ENCODE results near the gene DCLRE1A.

DCLRE1A gene

DNA sequence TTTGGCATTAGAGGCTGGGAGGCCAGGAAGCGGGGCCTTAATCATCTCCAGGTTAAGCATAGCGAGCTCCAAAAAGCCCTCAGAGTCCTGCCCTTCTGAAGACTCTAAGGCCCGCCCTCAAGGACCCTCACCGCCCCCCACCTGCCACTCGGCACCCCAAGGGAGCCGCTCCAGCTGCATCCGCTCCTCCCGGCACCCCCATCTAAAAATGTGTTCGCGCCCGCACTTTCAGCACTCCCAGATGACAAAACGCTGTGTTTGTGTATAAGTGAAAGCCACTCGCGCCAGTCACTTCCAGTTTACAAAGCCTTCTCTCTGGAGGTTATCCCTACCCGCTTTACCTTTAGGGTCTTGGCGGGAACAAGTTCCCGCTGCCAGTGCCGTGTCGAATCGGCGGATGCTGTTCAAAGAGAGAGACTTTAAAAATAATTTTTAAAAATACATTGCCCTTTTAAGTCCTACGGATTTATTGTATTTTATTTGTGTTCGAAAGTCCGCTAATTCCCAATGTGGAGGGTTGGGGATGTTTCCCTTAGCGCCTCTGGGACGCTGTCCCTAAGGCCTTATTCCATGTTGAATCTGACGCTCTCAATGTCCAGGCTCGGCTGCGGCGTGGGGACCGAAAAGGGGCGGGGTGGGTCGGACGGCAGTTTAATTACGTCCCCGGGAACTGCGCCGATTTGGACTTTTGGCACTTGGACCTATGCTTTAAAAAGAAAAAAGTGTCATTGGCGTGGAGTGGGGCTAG is at the start of gene DCLRE1A, which contains the start of gene NHLRC2:
DCLRE1A (minus strand) TSS at position 70 of the 748 bp plus-strand sequence. CDS start 900 bp downstream, outside the sequence.
NHLRC2 (plus strand) TSS at position 649 of the 748 bp plus-strand sequence. CDS start 212 bp downstream, outside the sequence.
- Histone ChIP-seq H3K4me3 (peak within 1 kb of the TSS; percentile 79), H3K27ac (peak within 1 kb of the TSS; percentile 79 to 90)
- peak; percentile 82 for DNase-seq (ENCODE audit: low spot score)
- TF ChIP-seq, protein P1, sequence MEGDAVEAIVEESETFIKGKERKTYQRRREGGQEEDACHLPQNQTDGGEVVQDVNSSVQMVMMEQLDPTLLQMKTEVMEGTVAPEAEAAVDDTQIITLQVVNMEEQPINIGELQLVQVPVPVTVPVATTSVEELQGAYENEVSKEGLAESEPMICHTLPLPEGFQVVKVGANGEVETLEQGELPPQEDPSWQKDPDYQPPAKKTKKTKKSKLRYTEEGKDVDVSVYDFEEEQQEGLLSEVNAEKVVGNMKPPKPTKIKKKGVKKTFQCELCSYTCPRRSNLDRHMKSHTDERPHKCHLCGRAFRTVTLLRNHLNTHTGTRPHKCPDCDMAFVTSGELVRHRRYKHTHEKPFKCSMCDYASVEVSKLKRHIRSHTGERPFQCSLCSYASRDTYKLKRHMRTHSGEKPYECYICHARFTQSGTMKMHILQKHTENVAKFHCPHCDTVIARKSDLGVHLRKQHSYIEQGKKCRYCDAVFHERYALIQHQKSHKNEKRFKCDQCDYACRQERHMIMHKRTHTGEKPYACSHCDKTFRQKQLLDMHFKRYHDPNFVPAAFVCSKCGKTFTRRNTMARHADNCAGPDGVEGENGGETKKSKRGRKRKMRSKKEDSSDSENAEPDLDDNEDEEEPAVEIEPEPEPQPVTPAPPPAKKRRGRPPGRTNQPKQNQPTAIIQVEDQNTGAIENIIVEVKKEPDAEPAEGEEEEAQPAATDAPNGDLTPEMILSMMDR (IDR thresholded peaks at IDR 0.05): no peak

DNA sequence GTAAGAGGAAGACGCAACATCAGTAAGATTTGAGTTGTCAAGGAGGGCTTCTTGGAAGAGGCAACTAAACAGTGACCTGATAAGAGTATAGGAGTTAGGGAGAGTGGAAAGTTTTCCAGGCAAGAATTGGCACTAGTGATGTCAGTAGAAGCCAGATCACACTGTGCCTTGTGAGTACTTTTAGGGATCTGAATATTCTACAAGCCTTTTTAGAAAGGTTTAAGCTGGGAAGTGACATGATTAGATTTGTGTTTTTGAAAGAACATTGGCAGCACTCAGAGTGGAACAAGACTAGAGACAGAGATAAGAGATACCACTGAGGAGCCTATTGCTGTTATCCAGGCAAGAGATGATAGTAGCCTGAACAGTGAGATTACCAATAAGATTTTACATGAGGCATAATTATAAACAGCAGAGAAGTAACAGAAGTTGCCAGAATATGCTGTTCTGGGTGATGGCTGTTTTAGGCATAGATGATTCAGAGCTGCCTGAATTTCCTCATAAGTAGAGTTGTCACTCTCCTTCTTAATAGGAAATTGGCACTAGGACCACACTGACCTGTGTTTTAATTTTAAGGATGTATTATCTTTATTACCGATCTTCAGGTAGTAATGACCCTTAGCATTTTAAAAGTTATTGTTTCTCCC is 46.2 kb upstream of the DCLRE1A start:
- no peak overlapping the region for H3K4me3 ChIP-seq
- peak overlapping the region; percentile 2 to 63 for H3K27ac ChIP-seq
- TF ChIP-seq, protein P1 (IDR thresholded peaks at IDR 0.05): no peak
- no peak for DNase-seq (ENCODE audit: low spot score)

DNA sequence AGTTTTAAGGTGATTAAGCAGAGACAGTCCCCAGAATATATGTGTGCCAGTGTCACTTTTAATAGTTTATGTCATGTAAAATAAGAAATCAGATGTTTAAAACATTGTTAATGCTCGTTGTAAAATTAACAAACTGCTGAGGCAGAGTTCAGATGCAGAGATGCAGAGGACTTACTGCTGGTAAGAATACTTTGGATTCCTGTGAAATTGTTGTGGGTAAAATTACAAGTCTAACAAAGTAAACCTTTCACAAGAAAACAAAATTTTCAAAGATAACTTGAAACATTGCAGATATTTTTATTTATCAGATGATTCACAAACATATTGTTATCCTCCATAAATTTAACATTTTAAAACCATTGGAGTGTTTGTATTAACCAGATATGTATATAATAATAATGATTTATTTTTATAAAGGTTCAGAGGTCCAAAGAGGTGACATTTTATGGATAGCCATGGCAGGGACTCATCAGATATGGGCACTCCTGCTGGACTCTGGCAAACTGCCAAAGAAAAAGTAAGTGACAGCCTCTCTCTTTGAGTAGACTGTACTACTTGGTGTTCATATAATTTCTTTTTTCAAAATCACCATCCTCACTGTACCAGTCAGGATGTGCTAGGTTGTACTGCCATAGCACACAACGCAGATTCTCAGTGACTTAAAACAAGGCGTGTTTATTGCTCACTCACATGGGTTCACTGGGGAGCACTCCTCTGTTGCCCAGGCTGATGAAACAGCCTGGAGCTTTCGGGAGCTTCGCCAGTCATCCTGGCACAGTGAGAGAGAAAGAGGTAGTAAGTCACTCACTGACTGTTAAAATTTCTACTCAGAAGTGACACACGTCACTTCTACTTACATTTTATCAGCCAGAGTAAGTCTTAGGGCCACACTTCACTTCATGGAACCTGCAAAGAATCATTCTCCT is 44.1 kb upstream of the DCLRE1A start:
- Histone ChIP-seq H3K27ac (peak overlapping the region; percentile 20 to 42), H3K4me3 (no peak overlapping the region)
- no peak for DNase-seq (ENCODE audit: low spot score)
- TF ChIP-seq, protein P1 (IDR thresholded peaks at IDR 0.05): no peak

DNA sequence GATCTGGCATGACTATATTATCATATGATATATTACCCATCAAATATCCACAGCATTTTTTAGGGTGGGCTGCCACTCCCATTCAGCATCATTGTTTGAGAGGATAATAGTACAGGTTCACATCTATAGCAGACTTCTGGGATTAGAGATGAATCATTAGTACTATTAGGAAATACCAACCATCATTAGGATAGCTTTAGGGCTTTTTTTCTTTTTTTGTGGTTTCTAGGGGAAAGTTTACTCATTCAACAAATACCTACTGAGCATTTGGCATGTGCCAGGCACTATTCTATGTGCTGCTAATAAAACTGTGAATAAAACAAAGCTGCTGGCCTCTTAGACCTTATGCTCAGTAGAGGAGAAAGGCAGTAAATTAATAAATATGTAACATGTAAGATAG is 41.1 kb upstream of the DCLRE1A start:
- H3K27ac ChIP-seq: peak overlapping the region in 1 of 2 donors; percentile 20
- no peak for DNase-seq (ENCODE audit: low spot score)
- H3K4me3 ChIP-seq: no peak overlapping the region
- TF ChIP-seq, protein P1 (IDR thresholded peaks at IDR 0.05): no peak

DNA sequence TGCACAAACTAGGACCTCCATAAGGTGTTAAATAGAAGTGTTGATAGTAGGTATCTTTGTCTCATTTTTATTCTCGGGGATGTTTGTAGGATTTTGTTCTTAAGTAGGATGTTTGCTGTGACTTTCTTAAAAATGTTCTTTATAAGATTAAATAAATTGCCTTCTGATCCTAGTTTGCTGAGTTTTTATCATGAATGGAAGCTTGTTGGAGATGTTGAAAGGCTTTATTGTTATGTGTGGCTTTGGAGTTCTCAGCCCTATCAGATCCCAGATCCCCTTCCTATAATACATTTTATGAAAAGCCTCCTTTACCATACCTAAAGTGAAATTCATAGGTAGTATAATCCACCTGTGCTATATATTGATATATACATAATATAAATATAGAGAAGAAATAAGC is 40.7 kb upstream of the DCLRE1A start:
- no peak for DNase-seq (ENCODE audit: low spot score)
- H3K4me3 ChIP-seq: no peak overlapping the region
- H3K27ac ChIP-seq: peak overlapping the region in 1 of 2 donors; percentile 66
- TF ChIP-seq, protein P1 (IDR thresholded peaks at IDR 0.05): no peak

DNA sequence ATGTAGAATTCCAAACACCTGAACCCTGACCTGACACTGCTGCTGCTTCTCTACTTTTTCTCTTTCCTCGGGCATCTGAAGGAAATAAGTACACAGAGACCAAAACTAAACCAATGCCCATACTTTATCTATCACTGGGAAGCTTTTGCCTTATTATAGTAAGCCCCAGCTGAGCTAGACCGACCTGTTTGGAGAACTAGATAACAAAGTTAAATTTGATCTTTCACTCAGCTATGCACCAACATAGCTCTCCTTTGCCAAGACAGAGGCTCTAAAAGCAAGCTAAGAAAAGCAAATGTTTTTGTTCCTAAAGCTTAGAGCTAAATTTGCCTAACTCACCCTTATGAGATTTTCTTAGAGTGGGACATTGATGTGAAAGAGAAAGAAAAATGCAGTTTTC is 39.7 kb upstream of the DCLRE1A start:
- TF ChIP-seq, protein P1 (IDR thresholded peaks at IDR 0.05): no peak
- no peak for DNase-seq (ENCODE audit: low spot score)
- no peak overlapping the region for H3K4me3 ChIP-seq
- H3K27ac ChIP-seq: peak overlapping the region; percentile 66 to 68
